Measurements from ENCODE around the gene CAPRIN1.

GRCh38 chr11:34056672-34057071, 5.1 kb downstream of the CAPRIN1 start:
- TF ChIP-seq CTCF (conservative IDR thresholded peaks at IDR 0.05; ENCODE audit: low read depth, low read length) (no peak), EZH2 (IDR thresholded peaks at IDR 0.05; ENCODE audit: low read length, unreplicated experiment) (no peak), EZH2phosphoT487 (IDR thresholded peaks at IDR 0.05; ENCODE audit: borderline replicate concordance, low read length) (no peak)
